GM19023 (cell line): Measurements from ENCODE around the gene KLHL26.
"Not testable (repeated sequence)": the region's sequence is repeated elsewhere in the genome, so short reads cannot be mapped to it uniquely, and the experiment has no call there.

Experiments
- ATAC-seq: cut with Tn5 transposase; IDR thresholded peaks from one replicate; pipeline ENCODE4 v1.9.1; 2021; ENCODE audit warnings: mild to moderate bottlenecking, moderate library complexity; ENCODE audit not compliant: unreplicated experiment

KLHL26 gene

DNA sequence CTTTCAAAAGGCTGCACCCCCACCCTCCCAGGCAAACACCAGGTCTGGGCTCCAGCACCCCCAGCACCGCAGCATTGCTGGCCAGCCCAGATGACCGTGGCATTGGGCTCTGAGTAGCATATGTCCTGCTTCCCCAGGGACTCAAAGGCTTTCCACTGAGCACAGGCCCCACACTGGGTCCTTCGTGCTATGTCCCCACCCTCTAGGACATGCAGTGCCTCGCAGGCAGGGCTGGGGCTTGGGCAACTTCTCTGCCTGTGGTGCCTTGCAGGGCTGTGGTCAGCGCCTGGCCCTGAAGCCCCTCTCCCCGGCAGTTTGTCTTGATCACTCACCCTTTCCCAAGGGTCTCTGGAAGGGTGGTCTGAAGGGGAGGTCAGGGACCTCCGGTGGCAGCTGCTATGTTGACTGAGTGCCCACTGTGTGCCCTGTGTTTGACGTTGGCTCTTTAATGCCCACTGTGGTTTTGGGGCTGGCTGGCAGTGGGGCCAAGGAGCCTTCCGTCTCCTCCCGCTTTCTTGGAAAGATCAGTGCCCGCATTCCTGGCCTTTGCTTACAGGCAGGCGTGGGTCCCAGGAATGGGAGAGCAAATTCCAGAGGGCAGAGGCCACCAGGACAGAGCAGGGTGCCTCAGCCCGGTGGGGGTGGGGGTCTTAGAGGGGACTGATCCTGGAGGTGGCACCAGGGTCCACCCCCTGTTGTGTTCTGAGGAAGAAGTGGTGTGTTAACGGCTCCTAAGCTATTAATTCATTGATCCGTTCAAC lies 26.3 kb downstream of the KLHL26 start:
- ATAC-seq = no peak

DNA sequence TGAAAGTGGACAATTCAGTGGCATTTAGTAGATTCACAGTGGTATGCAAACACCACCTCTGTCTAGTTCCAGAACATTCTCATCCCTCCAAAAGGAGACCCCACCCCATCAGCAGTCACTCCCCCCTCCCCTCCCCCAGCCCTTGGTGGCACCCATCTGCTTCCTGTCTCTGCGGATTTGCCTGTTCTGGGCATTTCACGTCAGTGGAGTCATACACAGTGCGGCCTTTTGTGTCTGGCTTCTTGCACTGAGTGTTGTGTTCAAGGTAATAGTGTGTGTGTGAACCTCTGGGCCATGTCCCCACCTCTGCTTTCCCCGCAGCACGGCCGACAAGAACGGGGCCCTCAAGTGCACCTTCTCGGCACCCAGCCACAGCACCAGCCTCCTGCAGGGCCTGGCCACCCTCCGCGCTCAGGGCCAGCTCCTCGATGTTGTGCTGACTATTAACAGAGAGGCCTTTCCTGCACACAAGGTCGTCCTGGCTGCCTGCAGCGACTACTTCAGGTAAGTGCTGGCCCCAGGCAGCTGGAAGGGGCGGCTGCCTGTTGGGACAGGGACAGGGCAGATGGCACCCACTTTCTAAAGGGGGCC lies 27.2 kb downstream of the KLHL26 start:
- no peak for ATAC-seq

DNA sequence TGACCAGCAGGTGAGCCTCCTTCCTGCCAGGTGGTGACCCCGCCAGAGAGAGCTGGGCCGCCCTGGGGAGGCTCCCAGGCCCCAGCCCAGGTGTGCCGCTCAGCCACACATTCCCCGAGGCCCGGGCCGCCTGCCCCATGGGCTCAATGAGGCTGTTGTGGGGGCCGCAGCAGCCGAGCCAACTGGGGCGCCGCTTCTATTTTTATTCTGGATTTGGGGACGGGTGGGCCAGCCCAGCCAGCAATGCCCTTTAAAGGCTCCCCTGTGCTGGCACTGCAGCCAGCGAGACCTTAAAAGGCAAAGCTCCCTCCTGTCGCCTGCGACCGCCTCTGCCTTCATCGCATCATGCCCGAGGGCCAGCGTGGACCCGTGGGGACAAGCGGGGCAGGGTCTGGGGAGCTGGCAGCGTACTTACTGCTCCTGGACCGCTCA lies 29.0 kb downstream of the KLHL26 start:
- ATAC-seq = no peak

DNA sequence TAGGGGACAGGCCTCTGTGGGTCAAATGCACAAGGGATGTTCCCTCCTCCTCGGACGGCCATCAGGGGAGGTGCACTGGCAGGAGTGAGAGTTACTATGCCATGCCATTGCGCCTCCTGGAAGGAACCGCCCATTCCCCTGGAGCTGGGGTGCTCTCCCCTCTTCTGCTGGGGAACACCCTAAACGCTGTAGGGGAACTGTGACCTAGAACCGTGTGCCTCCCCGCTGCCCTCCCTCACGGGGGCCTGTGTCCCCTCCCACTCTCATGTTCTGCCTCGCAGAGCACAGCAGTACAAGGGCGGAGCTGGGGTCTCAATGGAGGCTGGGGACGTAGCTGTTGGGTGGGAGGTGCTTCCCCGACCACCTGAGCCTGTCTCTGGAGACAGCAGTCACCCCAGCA lies 29.5 kb downstream of the KLHL26 start:
- ATAC-seq = no peak

DNA sequence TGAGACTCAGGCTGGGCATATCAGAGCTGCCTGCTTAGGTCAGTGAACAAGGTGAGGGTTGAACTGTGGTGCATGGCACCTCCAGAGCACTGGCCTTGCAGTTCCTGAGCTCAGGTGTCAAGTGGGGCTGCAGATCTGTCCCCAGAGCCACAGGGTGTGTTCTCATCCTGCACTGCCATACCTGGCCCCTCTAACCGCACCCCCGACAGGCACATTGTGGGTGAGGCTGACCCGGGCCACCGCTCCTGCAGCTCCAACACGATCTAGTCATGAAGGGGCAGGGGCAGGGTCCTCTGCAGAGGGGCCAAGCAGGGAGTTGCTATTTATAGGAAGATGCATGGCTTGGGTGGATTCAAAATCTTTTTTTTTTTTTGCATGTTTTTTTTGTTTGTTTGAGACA lies 30.0 kb downstream of the KLHL26 start:
- ATAC-seq = no peak

DNA sequence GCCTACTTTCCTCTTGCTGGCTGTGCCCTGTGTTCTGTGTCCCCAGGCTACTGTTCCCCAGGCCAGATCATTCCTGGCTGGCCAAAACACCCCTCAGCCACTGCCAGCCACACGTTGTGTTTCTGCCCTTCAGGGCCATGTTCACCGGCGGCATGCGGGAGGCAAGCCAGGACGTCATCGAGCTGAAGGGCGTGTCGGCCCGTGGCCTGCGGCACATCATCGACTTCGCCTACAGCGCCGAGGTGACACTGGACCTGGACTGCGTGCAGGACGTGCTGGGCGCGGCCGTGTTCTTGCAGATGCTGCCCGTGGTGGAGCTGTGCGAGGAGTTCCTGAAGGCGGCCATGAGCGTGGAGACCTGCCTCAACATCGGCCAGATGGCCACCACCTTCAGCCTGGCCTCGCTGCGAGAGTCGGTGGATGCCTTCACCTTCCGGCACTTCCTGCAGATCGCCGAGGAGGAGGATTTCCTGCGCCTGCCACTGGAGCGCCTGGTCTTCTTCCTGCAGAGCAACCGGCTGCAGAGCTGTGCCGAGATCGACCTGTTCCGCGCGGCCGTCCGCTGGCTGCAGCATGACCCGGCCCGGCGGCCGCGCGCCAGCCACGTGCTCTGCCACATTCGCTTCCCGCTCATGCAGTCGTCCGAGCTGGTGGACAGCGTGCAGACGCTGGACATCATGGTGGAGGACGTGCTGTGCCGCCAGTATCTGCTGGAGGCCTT lies 30.9 kb downstream of the KLHL26 start:
- ATAC-seq = no peak

DNA sequence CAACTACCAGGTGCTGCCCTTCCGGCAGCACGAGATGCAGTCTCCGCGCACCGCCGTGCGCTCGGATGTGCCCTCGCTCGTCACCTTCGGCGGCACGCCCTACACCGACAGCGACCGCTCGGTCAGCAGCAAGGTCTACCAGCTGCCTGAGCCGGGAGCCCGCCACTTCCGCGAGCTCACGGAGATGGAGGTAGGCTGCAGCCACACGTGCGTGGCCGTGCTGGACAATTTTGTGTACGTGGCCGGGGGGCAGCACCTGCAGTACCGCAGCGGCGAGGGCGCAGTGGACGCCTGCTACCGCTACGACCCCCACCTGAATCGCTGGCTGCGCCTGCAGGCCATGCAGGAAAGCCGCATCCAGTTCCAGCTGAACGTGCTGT lies 31.4 kb downstream of the KLHL26 start:
- no peak for ATAC-seq

DNA sequence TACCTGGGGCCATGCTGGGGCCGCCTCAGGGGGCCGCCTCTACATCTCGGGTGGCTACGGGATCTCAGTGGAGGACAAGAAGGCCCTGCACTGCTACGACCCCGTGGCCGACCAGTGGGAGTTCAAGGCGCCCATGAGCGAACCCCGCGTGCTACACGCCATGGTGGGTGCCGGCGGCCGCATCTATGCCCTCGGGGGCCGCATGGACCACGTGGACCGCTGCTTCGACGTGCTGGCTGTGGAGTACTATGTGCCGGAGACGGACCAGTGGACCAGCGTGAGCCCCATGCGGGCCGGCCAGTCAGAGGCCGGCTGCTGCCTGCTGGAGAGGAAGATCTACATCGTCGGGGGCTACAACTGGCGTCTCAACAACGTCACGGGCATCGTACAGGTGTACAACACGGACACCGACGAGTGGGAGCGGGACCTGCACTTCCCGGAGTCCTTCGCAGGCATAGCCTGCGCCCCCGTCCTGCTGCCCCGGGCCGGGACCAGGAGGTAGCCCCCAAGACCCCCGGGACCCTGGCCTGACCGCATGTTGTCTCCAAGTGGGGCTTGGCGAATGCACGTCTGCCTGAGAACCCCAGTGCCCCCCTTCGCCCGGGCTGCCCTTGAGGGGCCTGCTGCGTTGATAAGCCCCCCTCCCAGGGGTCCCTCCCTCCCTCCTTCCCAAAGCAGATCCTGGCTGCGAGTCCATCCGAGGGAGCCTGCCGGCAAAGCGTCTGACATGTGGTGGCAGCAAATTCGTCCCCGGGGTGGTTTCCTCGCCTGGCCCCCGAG lies 32.1 kb downstream of the KLHL26 start:
- no peak for ATAC-seq

DNA sequence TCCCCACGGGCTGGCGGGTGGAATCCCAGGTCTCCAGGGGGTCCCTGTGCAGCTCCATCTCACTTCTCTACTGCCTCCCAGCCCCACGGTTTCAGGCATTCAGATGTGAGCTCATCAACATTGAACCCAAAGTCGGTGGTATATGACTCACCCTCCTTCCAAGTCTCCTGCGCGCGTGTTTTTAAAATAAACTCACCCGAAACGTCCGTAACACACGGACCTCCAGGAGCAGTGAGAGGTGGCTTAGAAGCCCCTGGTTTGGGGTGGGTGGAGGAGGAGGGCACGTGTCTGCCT lies 32.6 kb downstream of the KLHL26 start:
- ATAC-seq = no peak

DNA sequence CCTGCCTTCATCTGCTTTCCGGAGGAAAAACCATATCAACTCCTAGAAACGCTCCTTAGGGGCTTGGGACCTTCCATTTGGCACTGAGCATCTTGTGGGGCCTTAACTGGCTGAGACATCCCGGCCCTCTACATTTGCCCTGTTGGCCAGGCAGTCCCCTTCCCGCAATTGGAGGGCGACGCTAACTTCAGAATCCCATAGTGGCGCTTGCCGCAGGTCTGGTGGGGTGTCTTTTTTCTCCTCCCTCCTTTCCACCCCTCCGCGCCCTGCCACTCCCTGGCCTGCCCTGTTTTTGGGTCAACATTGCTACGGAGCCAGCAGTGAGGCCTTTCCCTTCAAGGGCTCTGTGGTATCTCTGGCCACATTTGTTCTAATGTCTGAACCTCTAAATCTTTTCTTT lies 33.1 kb downstream of the KLHL26 start:
- ATAC-seq = no peak

DNA sequence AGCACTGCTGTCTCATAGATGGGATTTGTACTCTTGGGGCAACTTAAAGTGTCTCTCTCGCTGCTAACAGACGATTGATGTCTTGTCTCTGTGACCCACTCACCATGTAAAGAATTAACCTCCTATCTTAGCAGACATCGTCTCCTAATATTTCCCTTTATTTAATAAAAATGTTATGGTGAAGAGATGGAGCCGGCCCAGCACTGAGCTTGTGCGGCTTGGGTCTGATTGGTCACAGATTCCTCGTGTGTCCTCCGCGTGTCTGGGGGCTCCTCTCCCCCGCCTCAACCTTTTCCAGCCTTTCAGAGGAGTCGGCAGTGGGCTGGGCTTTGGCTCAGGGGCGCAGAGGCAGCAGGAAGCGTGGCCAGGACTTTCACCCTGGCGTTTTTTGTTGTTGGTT lies 33.5 kb downstream of the KLHL26 start:
- no peak for ATAC-seq

DNA sequence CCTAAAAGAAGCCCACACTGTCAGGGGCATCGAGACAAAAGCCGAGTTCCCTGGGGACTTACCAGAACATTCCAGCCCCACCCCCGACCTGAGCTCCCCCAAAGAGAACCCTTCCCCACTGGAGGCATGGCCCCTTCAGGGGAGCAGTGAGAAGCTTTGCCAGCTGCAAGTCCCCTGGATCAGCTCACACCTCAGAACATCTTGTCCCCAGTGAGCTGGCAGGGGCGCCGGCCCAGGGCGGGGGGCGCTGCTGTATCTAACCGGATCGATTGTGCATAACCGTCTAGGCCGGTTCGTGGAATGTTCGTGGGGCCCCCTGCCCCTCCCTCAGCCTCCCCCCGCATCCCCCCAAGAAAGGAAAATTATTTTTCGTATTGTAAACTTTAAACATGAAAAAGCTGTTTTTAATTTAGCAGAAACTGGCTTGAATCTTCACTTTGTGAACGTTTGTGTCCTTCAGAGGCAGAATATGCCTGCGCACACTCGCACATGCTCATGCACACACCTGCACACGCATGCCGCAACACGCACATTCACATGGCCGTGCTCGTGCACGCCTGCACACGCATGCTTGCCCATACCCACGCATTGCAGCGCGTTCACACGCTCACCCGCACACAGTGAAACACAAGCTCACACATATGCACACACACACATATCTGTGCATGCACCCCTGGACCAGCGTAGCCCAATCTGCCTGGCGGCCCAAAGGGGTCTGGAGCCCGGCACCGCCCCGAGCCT lies 34.6 kb downstream of the KLHL26 start:
- no peak for ATAC-seq

DNA sequence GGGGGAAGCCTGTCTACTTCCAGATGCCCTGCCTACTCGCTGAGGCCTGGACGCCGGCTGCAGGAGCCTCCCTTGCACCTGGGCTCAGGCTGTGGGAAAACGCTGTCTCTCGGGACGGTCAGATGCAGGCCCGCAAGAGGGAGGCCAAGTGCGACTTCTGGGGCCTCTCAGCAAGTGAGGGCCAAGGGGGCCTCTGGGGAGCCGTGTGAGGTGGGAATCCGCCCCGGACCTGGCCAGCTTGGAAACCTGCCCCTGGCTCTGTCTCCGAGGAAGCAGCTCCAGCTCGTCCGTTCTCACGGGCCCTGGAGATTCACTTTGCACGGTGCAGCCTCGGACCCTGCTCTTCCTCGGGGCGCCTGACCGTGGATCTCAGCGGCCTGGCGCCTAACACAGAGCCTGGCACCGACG lies 35.2 kb downstream of the KLHL26 start:
- no peak for ATAC-seq

DNA sequence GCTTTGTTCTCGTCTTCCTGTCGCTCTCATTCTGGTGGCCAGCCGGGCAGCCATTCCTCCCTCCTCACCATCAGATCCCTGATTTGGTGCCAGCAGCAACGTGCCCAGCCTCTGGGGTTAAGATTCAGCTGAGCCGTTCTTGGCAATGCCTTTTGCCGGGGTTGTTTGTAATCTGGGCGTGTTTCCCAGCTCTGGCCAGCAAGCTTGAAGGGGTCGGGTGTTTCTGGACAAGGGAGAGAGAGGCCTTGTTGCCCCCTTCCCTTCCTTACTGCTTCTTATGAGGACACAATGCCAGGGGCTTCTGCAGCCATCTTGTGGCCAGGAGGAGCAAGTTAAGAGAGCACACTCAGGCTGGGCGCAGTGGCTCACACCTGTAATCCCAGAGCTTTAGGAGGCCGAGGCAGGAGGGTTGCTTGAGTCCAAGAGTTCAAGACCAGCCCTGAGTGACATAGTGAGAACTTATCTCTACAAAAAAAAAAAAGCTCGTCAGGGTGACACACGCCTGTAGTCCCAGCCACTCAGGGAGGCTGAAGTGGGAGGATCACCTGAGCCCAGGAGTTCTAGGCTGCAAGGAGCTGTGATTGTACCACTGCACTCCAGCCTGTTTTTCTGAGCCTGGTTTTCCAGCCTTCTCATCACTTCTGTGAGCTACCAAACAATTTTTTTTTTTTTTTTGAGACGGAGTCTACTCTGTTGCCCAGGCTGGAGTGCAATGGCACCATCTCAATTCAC lies 35.9 kb downstream of the KLHL26 start:
- no peak for ATAC-seq

DNA sequence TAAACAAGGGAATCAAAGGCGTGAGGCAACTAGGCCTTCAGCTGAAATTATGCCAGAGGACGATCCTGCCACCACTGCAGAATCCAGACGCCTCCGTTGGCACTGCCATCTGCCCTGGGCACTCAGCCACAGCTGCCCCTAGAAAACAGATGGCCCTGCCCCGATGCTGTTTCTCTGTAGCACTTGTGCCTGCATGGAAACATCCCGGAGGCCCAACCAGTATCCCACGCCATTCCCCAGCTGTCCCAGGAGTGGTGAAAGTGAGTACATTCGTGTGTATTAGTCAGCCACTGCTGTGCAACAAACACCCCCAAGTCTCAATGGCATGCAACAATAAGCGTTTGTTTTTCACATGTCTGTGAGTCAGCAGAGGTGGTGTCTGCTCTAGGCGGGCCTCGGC lies 37.8 kb downstream of the KLHL26 start:
- ATAC-seq = no peak

DNA sequence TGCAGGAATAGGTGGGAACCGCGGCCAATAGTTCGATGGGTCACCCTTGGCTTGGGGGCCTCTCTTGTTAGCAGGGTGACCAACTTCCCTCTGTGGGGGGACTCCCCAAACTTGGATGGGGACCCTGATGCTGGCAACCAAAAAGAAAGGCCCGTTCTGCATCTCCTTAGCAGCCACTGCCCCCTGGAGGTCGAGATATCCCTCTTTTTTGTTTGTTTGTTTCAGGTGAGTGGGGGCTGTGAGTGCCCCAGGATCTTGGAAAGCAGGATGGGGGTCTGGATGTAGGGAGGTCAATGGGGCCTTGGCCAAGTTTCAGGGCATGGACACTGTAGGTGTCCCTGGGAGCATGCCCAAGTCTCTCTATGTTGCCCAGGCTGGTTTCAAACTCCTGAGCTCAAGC lies 39.0 kb downstream of the KLHL26 start:
- no peak for ATAC-seq

DNA sequence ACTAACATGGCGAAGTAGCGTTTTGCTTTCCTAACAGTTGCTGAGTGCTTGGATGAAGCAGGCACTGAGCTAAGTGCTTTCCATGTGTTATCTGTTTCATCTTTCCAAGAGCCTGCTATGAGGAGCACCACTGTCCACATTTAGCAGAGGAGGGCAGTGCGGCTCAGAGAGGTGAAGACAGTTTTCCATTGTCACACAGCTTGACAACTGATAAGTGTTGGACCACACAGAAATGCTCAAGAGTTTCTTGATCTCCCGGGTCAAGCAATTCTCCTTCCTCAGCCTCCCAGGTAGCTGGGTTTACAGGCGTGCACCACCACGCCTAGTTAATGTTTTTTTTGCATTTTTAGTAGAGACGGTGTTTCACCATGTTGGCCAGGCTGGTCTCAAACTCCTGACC lies 39.9 kb downstream of the KLHL26 start:
- ATAC-seq = no peak

DNA sequence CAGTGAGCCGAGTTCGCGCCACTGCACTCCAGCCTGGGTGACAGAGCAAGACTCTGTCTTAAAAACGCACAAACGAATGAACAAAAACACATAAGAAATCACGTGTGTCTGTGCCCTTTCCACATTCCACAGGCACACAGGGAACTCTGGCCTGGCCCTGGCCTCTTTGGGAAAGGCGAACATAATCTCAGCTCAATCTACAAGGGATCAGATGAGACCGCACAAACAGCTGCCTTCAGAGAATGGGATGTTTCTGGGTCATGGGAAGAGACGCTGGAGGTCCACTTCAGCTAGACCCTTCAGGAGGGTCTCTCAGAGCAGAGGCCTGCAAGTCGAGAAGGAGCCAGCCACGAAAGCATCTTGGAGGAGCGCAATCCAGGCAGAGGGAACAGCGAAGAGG lies 40.3 kb downstream of the KLHL26 start:
- ATAC-seq = no peak

DNA sequence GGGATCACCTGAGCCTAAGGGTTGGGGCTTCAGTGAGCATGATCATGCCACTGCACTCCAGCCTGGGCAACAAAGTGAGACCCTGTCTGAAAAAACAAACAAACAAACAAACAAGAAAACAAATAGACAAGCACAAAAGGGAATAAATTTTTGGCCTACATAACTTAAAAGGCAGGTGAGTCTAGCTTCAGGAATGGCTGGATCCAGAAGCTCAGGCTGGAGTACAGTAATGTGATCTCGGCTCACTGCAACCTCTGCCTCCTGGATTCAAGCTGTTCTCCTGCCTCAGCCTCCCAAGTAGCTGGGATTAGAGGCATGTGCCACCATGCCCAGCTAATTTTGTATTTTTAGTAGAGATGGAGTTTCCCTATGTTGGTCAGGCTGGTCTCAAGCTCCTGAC lies 43.3 kb downstream of the KLHL26 start:
- ATAC-seq = not testable (repeated sequence)

DNA sequence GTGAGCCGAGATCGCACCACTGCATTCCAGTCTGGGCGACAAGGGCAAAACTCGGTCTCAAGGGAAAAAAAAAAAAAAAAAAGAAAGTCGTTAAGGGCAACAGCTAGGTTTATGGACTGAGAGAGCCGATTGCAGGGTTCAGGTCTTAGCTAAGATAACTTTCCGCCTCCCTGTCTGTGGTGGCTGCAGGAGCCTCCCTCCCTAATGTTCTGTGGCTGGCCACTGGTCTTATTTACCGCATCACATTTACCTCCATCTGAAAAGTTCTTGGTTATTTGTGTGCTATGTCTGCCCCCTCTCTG lies 45.9 kb downstream of the KLHL26 start:
- no peak for ATAC-seq
